Subcutaneous abdominal adipose tissue (tissue), 5 donors: ENCODE data around the gene ZNF440.
A peak's percentile ranks its signal among the peaks of the same experiment; 100 is the strongest.

ENCODE experiments used
- H3K27ac ChIP-seq: one replicate; pipeline ENCODE4 v1.7.0; 2013; ENCODE audit warnings: low read depth, mild to moderate bottlenecking, inconsistent platforms, low read length, moderate library complexity
- H3K27me3 ChIP-seq, 5 donors: one replicate each; pipeline ENCODE4 v1.7.0; 2013; ENCODE audit warnings: low read length in 5 of 5, inconsistent platforms in 1 of 5; ENCODE audit not compliant: control insufficient read depth in 5 of 5, insufficient read depth in 4 of 5
- H3K36me3 ChIP-seq, 5 donors: one replicate each; pipeline ENCODE4 v1.7.0; 2013; ENCODE audit warnings: low read length in 5 of 5; ENCODE audit not compliant: control insufficient read depth in 5 of 5, insufficient read depth in 5 of 5
- H3K4me1 ChIP-seq, 5 donors: one replicate each; pipeline ENCODE4 v1.7.0; 2013; ENCODE audit warnings: low read length in 5 of 5, mild to moderate bottlenecking in 3 of 5, moderate library complexity in 1 of 5; ENCODE audit not compliant: control insufficient read depth in 5 of 5, insufficient read depth in 5 of 5
- H3K4me3 ChIP-seq, 5 donors: one replicate each; pipeline ENCODE4 v1.7.0; 2013; ENCODE audit warnings: low read length in 5 of 5, low read depth in 1 of 5
- H3K9ac ChIP-seq, 5 donors: one replicate each; pipeline ENCODE4 v1.7.0; 2013; ENCODE audit warnings: low read length in 5 of 5, mild to moderate bottlenecking in 4 of 5, moderate library complexity in 3 of 5
- H3K9me3 ChIP-seq, 5 donors: one replicate each; pipeline ENCODE4 v1.7.0; 2013; ENCODE audit warnings: low read length in 5 of 5; ENCODE audit not compliant: control insufficient read depth in 5 of 5
- donor health status: healthy.
- donor health status: healthy.
- donor health status: healthy.
- donor health status: healthy.
- donor health status: healthy.

The ZNF440 gene

DNA sequence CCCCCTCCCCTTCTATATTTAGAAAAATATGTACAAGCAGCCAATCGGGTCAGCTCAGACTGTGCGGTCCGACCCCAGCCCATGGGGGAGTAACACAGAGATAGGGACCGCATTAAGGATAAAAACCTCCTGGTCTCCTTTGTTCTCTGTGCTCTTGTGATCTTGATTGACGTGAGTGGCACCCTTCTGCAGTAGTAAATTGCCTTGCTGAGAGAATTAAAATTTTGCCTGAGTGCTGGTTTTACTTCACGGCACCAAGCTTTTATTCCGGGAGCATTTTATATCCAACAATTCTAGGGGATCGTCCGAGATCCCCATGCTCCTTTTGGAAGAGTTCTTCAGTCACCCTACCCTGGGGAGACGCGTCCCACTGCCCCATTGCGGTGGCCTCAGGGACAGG, 66.5 kb downstream of the ZNF440 start:
- H3K27ac ChIP-seq = no peak overlapping the region
- H3K4me3 ChIP-seq = no peak overlapping the region
- peaks cover 0 to 6% (median 3%) of the 10 kb centered on the region in 5 donors for H3K4me1 ChIP-seq
- H3K36me3 ChIP-seq = no peaks in the 10 kb centered on the region
- H3K27me3 ChIP-seq = no peaks in the 10 kb centered on the region
- no peak overlapping the region for H3K9ac ChIP-seq
- H3K9me3 ChIP-seq = no peaks in the 10 kb centered on the region

DNA sequence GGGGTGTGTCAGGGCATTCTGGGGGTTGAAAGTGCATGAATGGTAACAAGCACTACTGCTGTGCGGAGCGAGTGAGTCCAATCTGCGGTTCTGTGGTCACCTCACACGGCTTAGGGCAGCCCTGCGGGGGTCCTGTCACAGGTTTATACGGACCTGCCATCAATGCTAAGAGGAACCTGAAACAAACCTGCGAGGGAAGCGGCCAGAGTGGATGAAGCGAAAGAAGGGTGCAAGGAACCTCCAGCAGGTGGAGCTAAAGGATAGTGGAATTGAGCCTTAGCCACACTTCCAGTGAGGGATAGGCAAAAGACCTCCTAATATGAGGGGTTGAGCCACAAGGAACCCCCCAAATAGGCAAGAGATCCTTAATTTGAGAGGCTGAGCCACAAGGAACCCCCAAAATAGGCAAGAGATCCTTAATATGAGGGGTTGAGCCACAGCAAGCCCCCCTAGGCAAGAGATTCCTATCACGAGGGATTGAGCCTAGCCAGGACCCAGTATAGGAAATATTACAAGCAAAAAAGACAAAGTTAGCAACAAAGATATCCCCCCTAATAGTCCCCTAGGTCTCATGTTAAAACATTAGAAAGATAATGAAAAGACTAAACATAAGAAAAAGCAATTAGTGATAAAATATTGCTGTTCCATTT, 67.2 kb downstream of the ZNF440 start:
- Histone ChIP-seq H3K9ac (no peak overlapping the region), H3K27me3 (no peaks in the 10 kb centered on the region), H3K4me1 (peaks cover 0 to 6% (median 3%) of the 10 kb centered on the region in 5 donors), H3K36me3 (no peaks in the 10 kb centered on the region), H3K27ac (no peak overlapping the region), H3K9me3 (no peaks in the 10 kb centered on the region), H3K4me3 (peak overlapping the region in 2 of 5 donors; percentile 26 to 39)

DNA sequence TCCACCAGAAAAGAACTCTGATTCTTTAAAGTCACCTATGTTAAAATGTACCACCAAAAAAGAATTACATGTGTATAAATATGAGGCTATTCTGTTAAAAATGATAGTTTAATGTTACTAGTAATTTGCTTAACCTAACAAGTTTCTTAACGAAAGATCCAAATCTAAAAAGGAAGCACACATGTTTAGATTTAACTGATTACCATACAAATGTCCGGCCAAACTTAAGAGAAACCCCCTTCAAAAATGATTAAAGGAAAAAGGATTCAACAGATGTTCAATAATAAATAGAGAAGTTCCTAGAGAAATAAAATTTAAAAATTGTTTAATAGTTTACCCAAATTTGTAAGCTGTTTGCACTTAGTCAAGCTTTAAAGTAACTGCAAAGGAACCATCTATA, 68.5 kb downstream of the ZNF440 start:
- Histone ChIP-seq H3K27ac (no peak overlapping the region), H3K9ac (no peak overlapping the region), H3K4me1 (peaks cover 5 to 13% (median 10%) of the 10 kb centered on the region in 5 donors), H3K9me3 (no peaks in the 10 kb centered on the region), H3K36me3 (no peaks in the 10 kb centered on the region), H3K4me3 (no peak overlapping the region), H3K27me3 (no peaks in the 10 kb centered on the region)
